OCI-LY7 (cell line): ENCODE data around the gene MARS1. TPM values are rescaled to one million over a fixed set of nuclear protein-coding genes. Genes with fewer than 3 reads are reported as not detected.
A peak's percentile ranks its signal among the peaks of the same experiment; 100 is the strongest.

Experiments used
- BruUV-seq: library from RNA; stranded (reverse); fragments of 400-500 nt; replicated peaks from 2 replicates; lab custom pipeline; 2021; lab: Mats Ljungman, UMichigan
- CTCF ChIA-PET: fragments of 300-600 bp; sonication (Branson Sonifier 250); formaldehyde crosslinking; loops from one replicate; lab custom pipeline; 2022; ENCODE audit warnings: antibody characterized with exemption; ENCODE audit not compliant: unreplicated experiment; lab: Charles Lee
- POLR2A ChIA-PET: fragments of 300-600 bp; sonication (Branson Sonifier 250); formaldehyde crosslinking; loops from one replicate; lab custom pipeline; 2022; ENCODE audit warnings: antibody characterized with exemption; lab: Charles Lee
- DNase-seq: peaks from one replicate; pipeline ENCODE4 v3.0.0-alpha.2; 2015; ENCODE audit warnings: low spot score
- H2AFZ ChIP-seq: fragments of 200-600 bp; sonication (generic), shearing (Covaris generic); 2 replicates; pipeline ENCODE4 v1.6.1; 2014; ENCODE audit warnings: mild to moderate bottlenecking, antibody characterized with exemption, low read length, moderate library complexity
- H3K27ac ChIP-seq: fragments of 200-600 bp; sonication (generic); 2 replicates; pipeline ENCODE4 v1.5.1; 2014; ENCODE audit warnings: mixed run types, low read depth, mild to moderate bottlenecking, moderate library complexity, low read length, inconsistent platforms; ENCODE audit not compliant: poor library complexity, severe bottlenecking
- H3K36me3 ChIP-seq: fragments of 200-600 bp; sonication (generic); 2 replicates; pipeline ENCODE4 v1.6.1; 2014; ENCODE audit warnings: mild to moderate bottlenecking, antibody characterized with exemption, low read length, moderate library complexity, mixed read lengths; ENCODE audit not compliant: insufficient read depth
- H3K4me1 ChIP-seq: fragments of 200-600 bp; sonication (generic); 2 replicates; pipeline ENCODE4 v1.5.1; 2014; ENCODE audit warnings: mild to moderate bottlenecking, low read length; ENCODE audit not compliant: insufficient read depth, poor library complexity, severe bottlenecking
- H3K4me2 ChIP-seq: fragments of 200-600 bp; sonication (generic); 2 replicates; pipeline ENCODE4 v1.6.1; 2014; ENCODE audit warnings: mild to moderate bottlenecking, low read length
- H3K4me3 ChIP-seq: fragments of 200-600 bp; sonication (generic); 2 replicates; pipeline ENCODE4 v1.5.1; 2014; ENCODE audit warnings: mild to moderate bottlenecking, low read depth, low read length; ENCODE audit not compliant: poor library complexity, severe bottlenecking
- H3K79me2 ChIP-seq: fragments of 200-600 bp; sonication (generic); 2 replicates; pipeline ENCODE4 v1.6.1; 2016; ENCODE audit warnings: low read depth, mild to moderate bottlenecking, low read length, moderate library complexity, mixed read lengths; ENCODE audit not compliant: insufficient read depth
- H3K9me2 ChIP-seq: fragments of 200-600 bp; sonication (generic); 2 replicates; pipeline ENCODE4 v1.6.1; 2016; ENCODE audit warnings: mild to moderate bottlenecking, low read length, mixed read lengths; ENCODE audit not compliant: insufficient read depth
- H3K9me3 ChIP-seq: fragments of 200-600 bp; sonication (generic); 2 replicates; pipeline ENCODE4 v1.6.1; 2014; ENCODE audit warnings: mild to moderate bottlenecking, mixed run types, low read length, mixed read lengths
- H4K20me1 ChIP-seq: fragments of 200-600 bp; sonication (generic); 2 replicates; pipeline ENCODE4 v1.6.1; 2014; ENCODE audit warnings: mild to moderate bottlenecking, antibody characterized with exemption, low read length, moderate library complexity, mixed read lengths; ENCODE audit not compliant: insufficient read depth
- EZH2phosphoT487 ChIP-seq: fragments of 200-600 bp; sonication (generic); IDR thresholded peaks from 2 replicates; pipeline ENCODE4 v1.6.1; 2018; ENCODE audit warnings: low read depth, borderline replicate concordance, mild to moderate bottlenecking, mixed run types, antibody characterized with exemption, low read length, moderate library complexity, mixed read lengths
- intact Hi-C: fragments of 100-400 bp; cut with micrococcal nuclease; formaldehyde crosslinking; loops from one replicate; pipeline ENCODE4 v1.10.0; 2022; ENCODE audit not compliant: unreplicated experiment
- total RNA-seq, 2 experiments: library from RNA; depleted of rRNA in 1 of 2; stranded (reverse); fragments of >200 nt in 1 of 2; shearing (Covaris generic) in 1 of 2; gene quantifications; 2 replicates each; pipeline ENCODE4 v1.2.3, GENCODE V29; 2014 to 2022
- TF ChIP-seq, protein P1 (sequence below): fragments of 200-600 bp; sonication (generic); conservative IDR thresholded peaks from 2 replicates; pipeline ENCODE4 v1.5.1; 2014; ENCODE audit warnings: mild to moderate bottlenecking, antibody characterized with exemption, low read length, moderate library complexity, mixed read lengths

The MARS1 gene
- total RNA-seq, 2 experiments from 2014 or later, result 272 to 465 TPM

DNA sequence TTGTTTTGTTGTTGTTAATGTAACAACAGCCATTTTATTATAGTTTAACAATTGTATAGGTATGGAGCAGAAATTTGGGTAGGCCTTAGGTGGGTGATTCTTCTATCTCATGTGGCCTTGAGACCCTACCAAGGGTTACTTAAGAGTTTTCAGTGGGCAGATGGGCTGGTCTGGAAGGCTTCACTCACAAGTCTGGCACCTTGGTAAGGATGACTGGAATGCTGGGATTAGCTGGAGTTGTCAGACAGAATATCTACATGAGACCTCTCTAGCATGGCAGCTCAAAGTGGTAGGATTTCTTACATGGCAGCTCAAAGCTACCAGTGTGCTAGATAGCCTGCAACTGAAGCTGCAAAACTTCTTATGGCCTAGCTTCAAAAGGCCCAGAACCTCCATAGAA lies 2.2 kb upstream of the MARS1 start:
- Histone ChIP-seq H3K4me3 (no peak overlapping the region), H3K36me3 (peaks cover 28% of the 10 kb centered on the region), H3K27ac (no peak overlapping the region), H3K4me1 (peaks cover 33% of the 10 kb centered on the region), H3K9me3 (no peaks in the 10 kb centered on the region), H4K20me1 (no peaks in the 10 kb centered on the region; the same call in 1 of the 2 replicates), H3K9me2 (no peaks in the 10 kb centered on the region), H3K79me2 (peaks cover 29% of the 10 kb centered on the region), H2AFZ (no peak overlapping the region), H3K4me2 (no peak overlapping the region)
- CTCF ChIA-PET, result no interaction called here
- POLR2A ChIA-PET, result interaction anchor here (0.7 to 1.1 kb wide), 3 partner anchors 8 to 34 kb away, joined by 3 to 5 read pairs (median 3); no protein-coding TSS in a partner anchor
- DNase-seq, result no peak
- TF ChIP-seq, protein P1, sequence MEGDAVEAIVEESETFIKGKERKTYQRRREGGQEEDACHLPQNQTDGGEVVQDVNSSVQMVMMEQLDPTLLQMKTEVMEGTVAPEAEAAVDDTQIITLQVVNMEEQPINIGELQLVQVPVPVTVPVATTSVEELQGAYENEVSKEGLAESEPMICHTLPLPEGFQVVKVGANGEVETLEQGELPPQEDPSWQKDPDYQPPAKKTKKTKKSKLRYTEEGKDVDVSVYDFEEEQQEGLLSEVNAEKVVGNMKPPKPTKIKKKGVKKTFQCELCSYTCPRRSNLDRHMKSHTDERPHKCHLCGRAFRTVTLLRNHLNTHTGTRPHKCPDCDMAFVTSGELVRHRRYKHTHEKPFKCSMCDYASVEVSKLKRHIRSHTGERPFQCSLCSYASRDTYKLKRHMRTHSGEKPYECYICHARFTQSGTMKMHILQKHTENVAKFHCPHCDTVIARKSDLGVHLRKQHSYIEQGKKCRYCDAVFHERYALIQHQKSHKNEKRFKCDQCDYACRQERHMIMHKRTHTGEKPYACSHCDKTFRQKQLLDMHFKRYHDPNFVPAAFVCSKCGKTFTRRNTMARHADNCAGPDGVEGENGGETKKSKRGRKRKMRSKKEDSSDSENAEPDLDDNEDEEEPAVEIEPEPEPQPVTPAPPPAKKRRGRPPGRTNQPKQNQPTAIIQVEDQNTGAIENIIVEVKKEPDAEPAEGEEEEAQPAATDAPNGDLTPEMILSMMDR, result no peak
- TF ChIP-seq EZH2phosphoT487, result no peak
- intact Hi-C loops, result no loop called here
- BruUV-seq, result TSS peak; percentile 64

DNA sequence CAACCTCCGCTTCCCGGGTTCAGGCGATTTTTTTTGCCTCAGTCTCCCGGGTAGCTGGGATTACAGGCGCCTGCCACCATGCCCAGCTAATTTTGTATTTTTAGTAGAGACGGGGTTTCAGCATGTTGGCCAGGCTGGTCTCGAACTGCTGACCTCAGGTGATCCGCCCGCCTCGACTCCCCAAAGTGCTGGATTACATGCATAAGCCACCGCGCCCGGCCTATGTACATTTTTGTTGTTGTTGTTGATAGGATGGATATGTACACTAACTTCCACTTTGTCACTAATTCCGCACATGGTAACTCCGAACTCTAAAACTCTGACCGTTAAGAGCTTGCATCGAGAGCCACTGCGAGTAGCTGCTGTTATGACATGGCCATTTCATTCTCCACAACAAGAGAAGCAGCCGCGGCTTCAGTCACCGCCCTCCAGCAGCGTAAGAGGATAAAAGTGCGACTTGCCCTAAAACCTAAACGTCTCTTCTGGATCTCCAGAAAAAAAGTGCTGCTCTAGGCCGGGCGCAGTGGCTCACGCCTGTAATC lies 742 bp upstream of the MARS1 start:
- Histone ChIP-seq H2AFZ (peak overlapping the region; percentile 37; the same call in 1 of the 2 replicates), H3K79me2 (peaks cover 37% of the 10 kb centered on the region), H3K4me1 (peaks cover 29% of the 10 kb centered on the region), H3K4me2 (peak overlapping the region; percentile 22; the same call in 1 of the 2 replicates), H3K27ac (no peak overlapping the region), H4K20me1 (no peaks in the 10 kb centered on the region; the same call in 1 of the 2 replicates), H3K36me3 (peaks cover 42% of the 10 kb centered on the region), H3K4me3 (no peak overlapping the region), H3K9me3 (no peaks in the 10 kb centered on the region), H3K9me2 (no peaks in the 10 kb centered on the region)
- no peak for DNase-seq
- POLR2A ChIA-PET, result interaction anchor here (0.6 to 1.0 kb wide), 3 partner anchors 10 to 214 kb away, joined by 3 to 8 read pairs (median 4); no protein-coding TSS in a partner anchor
- CTCF ChIA-PET, result interaction anchor here (0.9 kb wide), 1 partner anchor 10 kb away, joined by 3 read pairs; no protein-coding TSS in a partner anchor
- BruUV-seq, result no TSS peak
- intact Hi-C loops, result loop anchor here (1.0 kb wide), 1 partner anchor 33 kb away; the partner anchor contains the start of gene DDIT3
- TF ChIP-seq, protein P1, result no peak
- no peak for TF ChIP-seq EZH2phosphoT487
